SK-N-DZ (cell line): ENCODE measurements around the gene ANAPC16.
A peak's percentile ranks its signal among the peaks of the same experiment; 100 is the strongest.
"Not testable (repeated sequence)": the region's sequence is repeated elsewhere in the genome, so short reads cannot be mapped to it uniquely, and the experiment has no call there.

ENCODE experiments used
- DNase-seq: peaks from one replicate; pipeline ENCODE4 v3.0.0-alpha.2; 2015; ENCODE audit warnings: low spot score

Gene ANAPC16

GRCh38 chr10:72261784-72262404 lies 46.1 kb downstream of the ANAPC16 start:
- DNase-seq = no peak

GRCh38 chr10:72263613-72264241 lies 47.9 kb downstream of the ANAPC16 start:
- DNase-seq = no peak

GRCh38 chr10:72264536-72264935 lies 48.7 kb downstream of the ANAPC16 start:
- no peak for DNase-seq

- no peak for DNase-seq
These were observed 49.7 kb downstream of the ANAPC16 start for GRCh38 chr10:72265508-72265907.

GRCh38 chr10:72265990-72266865 lies 50.4 kb downstream of the ANAPC16 start:
- no peak for DNase-seq

- no peak for DNase-seq
These were observed 51.6 kb downstream of the ANAPC16 start for GRCh38 chr10:72267381-72267780.

GRCh38 chr10:72267819-72268399 lies 52.1 kb downstream of the ANAPC16 start:
- no peak for DNase-seq

- DNase-seq = not testable (repeated sequence)
These were observed 52.8 kb downstream of the ANAPC16 start for GRCh38 chr10:72268475-72269200.

GRCh38 chr10:72270607-72271281 lies 54.9 kb downstream of the ANAPC16 start:
- no peak for DNase-seq

GRCh38 chr10:72272689-72273409 lies 57.0 kb downstream of the ANAPC16 start:
- DNase-seq = peak; percentile 90

- peak; percentile 98 for DNase-seq
These were observed 57.8 kb downstream of the ANAPC16 start, which contains the start of gene DDIT4 for GRCh38 chr10:72273410-72274212. TSS of gene DDIT4 (plus strand) at chr10:72273924. CDS start at chr10:72274217, 293 bp downstream.

- DNase-seq = peak; percentile 12
These were observed 58.5 kb downstream of the ANAPC16 start for GRCh38 chr10:72274213-72274729.

- DNase-seq = peak; percentile 17
These were observed 59.0 kb downstream of the ANAPC16 start for GRCh38 chr10:72274730-72275350.

- peak; percentile 11 for DNase-seq
These were observed 59.7 kb downstream of the ANAPC16 start for GRCh38 chr10:72275351-72276012.

- DNase-seq = no peak
These were observed 60.2 kb downstream of the ANAPC16 start for GRCh38 chr10:72276013-72276387.

- peak; percentile 4 for DNase-seq
These were observed 60.9 kb downstream of the ANAPC16 start for GRCh38 chr10:72276421-72277339.
